HepG2 (cell line): ENCODE results near the gene ACADVL. TPM values are rescaled to one million over a fixed set of nuclear protein-coding genes. Genes with fewer than 3 reads are reported as not detected.

Experiments
- HDAC1 ChIP-seq: sonication (generic); formaldehyde crosslinking; IDR thresholded peaks from 2 replicates; pipeline ENCODE4 v1.5.1; 2020; ENCODE audit warnings: mild to moderate bottlenecking, missing genetic modification reagents
- LCORL ChIP-seq, 2 experiments: fragments of 450-650 bp in 1 of 2; sonication (generic) in 1 of 2; formaldehyde crosslinking in 1 of 2; IDR thresholded peaks; 2 replicates each; pipeline versions ENCODE4 v1.5.0 to v1.6.1; 2017 to 2020; ENCODE audit warnings: antibody characterized with exemption in 1 of 2, missing genetic modification reagents in 1 of 2
- MAZ ChIP-seq, 2 experiments: sonication (generic) in 1 of 2; formaldehyde crosslinking in 1 of 2; IDR thresholded peaks; 2 replicates each; pipeline versions ENCODE4 v1.5.0 to v1.6.1; 2012 to 2020; ENCODE audit warnings: low read depth in 2 of 2, mild to moderate bottlenecking in 2 of 2, borderline replicate concordance in 1 of 2, improper control_type of control experiment in 1 of 2, low read length in 1 of 2, missing genetic modification reagents in 1 of 2, moderate library complexity in 1 of 2
- POLR2G ChIP-seq: fragments of 200-400 bp; formaldehyde crosslinking; IDR thresholded peaks from 2 replicates; pipeline ENCODE4 v1.6.1; 2018; ENCODE audit warnings: mild to moderate bottlenecking, low read depth, low read length, moderate library complexity
- RARG ChIP-seq: sonication (generic); formaldehyde crosslinking; IDR thresholded peaks from 2 replicates; pipeline ENCODE4 v1.4.0; 2020; ENCODE audit warnings: low read depth, mild to moderate bottlenecking, missing genetic modification reagents
- REPIN1 ChIP-seq: sonication (generic); formaldehyde crosslinking; IDR thresholded peaks from 2 replicates; pipeline ENCODE4 v1.8.0; 2022; ENCODE audit warnings: missing genetic modification reagents, low read depth, mild to moderate bottlenecking, borderline replicate concordance
- SAFB2 ChIP-seq: sonication (generic); formaldehyde crosslinking; IDR thresholded peaks from 2 replicates; pipeline ENCODE4 v1.5.1; 2020; ENCODE audit warnings: missing genetic modification reagents, low read depth, mild to moderate bottlenecking, borderline replicate concordance
- SMAD1 ChIP-seq: sonication (generic); formaldehyde crosslinking; IDR thresholded peaks from 2 replicates; pipeline ENCODE4 v1.4.0; 2020; ENCODE audit warnings: missing genetic modification reagents, low read depth, mild to moderate bottlenecking, borderline replicate concordance
- TBL1XR1 ChIP-seq: fragments of 150-350 bp; IDR thresholded peaks from 2 replicates; pipeline ENCODE4 v1.6.1; 2014; ENCODE audit warnings: borderline replicate concordance, low read length; ENCODE audit not compliant: partially characterized antibody
- TCF12 ChIP-seq, 2 experiments: fragments of 450-650 bp in 1 of 2; sonication (generic) in 1 of 2; formaldehyde crosslinking in 1 of 2; IDR thresholded peaks; 2 replicates each; pipeline versions ENCODE4 v1.6.1 to v1.8.0; 2017 to 2022; ENCODE audit warnings: antibody characterized with exemption in 1 of 2, mild to moderate bottlenecking in 1 of 2, missing genetic modification reagents in 1 of 2, moderate library complexity in 1 of 2
- ZFP90 ChIP-seq: sonication (generic); formaldehyde crosslinking; IDR thresholded peaks from 2 replicates; pipeline ENCODE4 v1.8.0; 2022; ENCODE audit warnings: missing genetic modification reagents, mild to moderate bottlenecking, inconsistent platforms, borderline replicate concordance
- ZNF121 ChIP-seq: sonication (generic); formaldehyde crosslinking; IDR thresholded peaks from 2 replicates; pipeline ENCODE4 v1.5.0; 2020; ENCODE audit warnings: mild to moderate bottlenecking, missing genetic modification reagents
- ZNF124 ChIP-seq: sonication (generic); formaldehyde crosslinking; IDR thresholded peaks from 2 replicates; pipeline ENCODE4 v1.4.0; 2020; ENCODE audit warnings: missing genetic modification reagents
- ZNF205 ChIP-seq: IDR thresholded peaks from 2 replicates; pipeline ENCODE4 v1.6.1; 2018; ENCODE audit warnings: missing biosample characterization, missing genetic modification reagents
- ZNF629 ChIP-seq: sonication (generic); formaldehyde crosslinking; conservative IDR thresholded peaks from 2 replicates; pipeline ENCODE4 v1.5.0; 2020; ENCODE audit warnings: missing genetic modification reagents
- ZNF713 ChIP-seq: sonication (generic); formaldehyde crosslinking; IDR thresholded peaks from 2 replicates; pipeline ENCODE4 v1.4.0; 2020; ENCODE audit warnings: mild to moderate bottlenecking, missing genetic modification reagents
- polyA plus RNA-seq, 8 experiments: library from polyadenylated mRNA; depleted of rRNA in 3 of 8; stranded (reverse) in 7 of 8; unstranded in 1 of 8; fragments of >200 nt; fragmentation: Illumina TruSeq in 4 of 8; extraction: Trizol in 4 of 8; gene quantifications; 2 replicates each; pipeline versions ENCODE4 v1.2.1 to v1.2.3, GENCODE V29; 2011 to 2016; ENCODE audit warnings: low read depth in 4 of 8, missing spikeins in 1 of 8, mixed read lengths in 1 of 8; ENCODE audit not compliant: insufficient read depth in 1 of 8
- total RNA-seq, 5 experiments: library from RNA; depleted of rRNA; stranded (reverse); fragments of >200 nt; fragmentation: Illumina TruSeq; extraction: Trizol; gene quantifications; 2 replicates each; pipeline ENCODE4 v1.2.3, GENCODE V29; 2016; ENCODE audit warnings: low read depth in 1 of 5
- TF ChIP-seq, protein P1 (sequence below): sonication (generic); formaldehyde crosslinking; IDR thresholded peaks from 2 replicates; pipeline ENCODE4 v1.5.1; 2020; ENCODE audit warnings: mild to moderate bottlenecking, moderate library complexity, missing genetic modification reagents
- TF ChIP-seq, protein P2 (sequence below): fragments of 450-650 bp; IDR thresholded peaks from 2 replicates; pipeline ENCODE4 v1.6.1; 2016
- TF ChIP-seq, protein P3 (sequence below): IDR thresholded peaks from 2 replicates; pipeline ENCODE4 v1.6.1; 2016
- TF ChIP-seq, protein P4 (sequence below): IDR thresholded peaks from 2 replicates; pipeline ENCODE4 v1.6.1; 2016

ACADVL gene
- total and polyA plus RNA-seq, 2 of the 13 experiments (the other 11 are each of a cell fraction or from before 2014, with no cell fraction given), result 219 to 412 TPM

DNA sequence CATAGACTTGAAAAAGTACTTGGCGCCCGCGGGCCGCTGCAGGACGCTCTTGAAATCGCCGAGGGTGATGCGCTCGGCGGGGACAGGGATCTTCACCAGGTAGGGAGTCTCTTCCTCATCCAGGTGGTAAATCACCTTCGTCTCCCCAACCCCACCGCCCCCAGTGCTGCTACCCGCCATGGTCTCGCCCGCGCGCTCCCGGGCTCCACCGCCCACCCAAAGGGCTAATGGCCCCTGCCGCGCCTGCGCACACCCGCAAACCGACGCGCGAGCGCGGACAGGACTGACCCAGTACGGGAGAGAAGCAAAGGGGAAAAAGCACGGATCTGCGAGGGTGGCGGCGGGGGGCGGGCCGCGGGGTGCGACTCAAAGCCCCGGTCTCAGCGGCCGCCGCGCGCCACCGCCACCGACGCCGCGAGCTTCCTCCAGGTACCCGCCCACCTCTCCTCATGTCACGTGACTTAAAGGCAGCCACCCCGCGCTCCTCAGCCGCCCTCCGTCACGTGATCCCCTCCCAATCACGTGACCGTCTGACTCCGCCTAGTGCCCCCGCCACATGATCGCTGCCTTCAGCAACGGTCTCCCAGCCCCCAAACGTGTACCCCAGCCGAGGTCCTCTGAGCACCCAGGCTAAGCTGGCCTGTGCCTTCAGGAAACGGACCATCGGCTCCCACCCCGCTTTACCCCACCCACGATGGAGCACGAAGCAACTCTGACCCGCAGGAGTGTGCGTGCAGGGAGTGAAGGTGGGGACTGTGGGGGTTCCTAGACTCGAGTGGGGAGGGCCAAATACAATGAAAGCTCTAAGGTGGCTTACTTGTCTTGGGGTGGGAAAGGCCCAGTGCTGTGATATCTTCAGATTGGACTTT lies 14.6 kb downstream of the ACADVL start, which contains the start of gene DVL2 (continued):
- TF ChIP-seq ZNF205 (0 out of 2 replicates have a peak, but pooled peaks have one; percentile 57), ZFP90 (CRISPR knock-in tag) (0 out of 2 replicates have a peak, but pooled peaks have one; percentile 57), RARG (peak; percentile 60; the same call in 1 of the 2 replicates), SAFB2 (CRISPR knock-in tag) (peak; percentile 98), SMAD1 (CRISPR knock-in tag) (0 out of 2 replicates have a peak, but pooled peaks have one; percentile 45), ZNF713 (CRISPR knock-in tag) (peak; percentile 56; the same call in 1 of the 2 replicates), LCORL (IDR thresholded peaks at IDR 0.05) (peak; percentile 91), LCORL (CRISPR knock-in tag; IDR thresholded peaks at IDR 0.05) (no peak; the same call in 1 of the 2 replicates), TCF12 (IDR thresholded peaks at IDR 0.05) (no peak), TCF12 (CRISPR knock-in tag; IDR thresholded peaks at IDR 0.05) (no peak), ZNF121 (CRISPR knock-in tag) (no peak; the same call in 1 of the 2 replicates), ZNF629 (CRISPR knock-in tag) (peak; percentile 40; the same call in 1 of the 2 replicates), TBL1XR1 (peak; percentile 91), MAZ (IDR thresholded peaks at IDR 0.05; ENCODE audit: borderline replicate concordance, low read depth, low read length) (no peak), MAZ (CRISPR knock-in tag; IDR thresholded peaks at IDR 0.05; ENCODE audit: low read depth) (peak; percentile 88), REPIN1 (peak; percentile 81; the same call in 1 of the 2 replicates), HDAC1 (peak; percentile 97), POLR2G (peak; percentile 97), ZNF124 (no peak)
- TF ChIP-seq, protein P1, sequence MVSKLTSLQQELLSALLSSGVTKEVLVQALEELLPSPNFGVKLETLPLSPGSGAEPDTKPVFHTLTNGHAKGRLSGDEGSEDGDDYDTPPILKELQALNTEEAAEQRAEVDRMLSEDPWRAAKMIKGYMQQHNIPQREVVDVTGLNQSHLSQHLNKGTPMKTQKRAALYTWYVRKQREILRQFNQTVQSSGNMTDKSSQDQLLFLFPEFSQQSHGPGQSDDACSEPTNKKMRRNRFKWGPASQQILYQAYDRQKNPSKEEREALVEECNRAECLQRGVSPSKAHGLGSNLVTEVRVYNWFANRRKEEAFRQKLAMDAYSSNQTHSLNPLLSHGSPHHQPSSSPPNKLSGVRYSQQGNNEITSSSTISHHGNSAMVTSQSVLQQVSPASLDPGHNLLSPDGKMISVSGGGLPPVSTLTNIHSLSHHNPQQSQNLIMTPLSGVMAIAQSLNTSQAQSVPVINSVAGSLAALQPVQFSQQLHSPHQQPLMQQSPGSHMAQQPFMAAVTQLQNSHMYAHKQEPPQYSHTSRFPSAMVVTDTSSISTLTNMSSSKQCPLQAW (CRISPR knock-in tag), result peak; percentile 67
- TF ChIP-seq, protein P2, sequence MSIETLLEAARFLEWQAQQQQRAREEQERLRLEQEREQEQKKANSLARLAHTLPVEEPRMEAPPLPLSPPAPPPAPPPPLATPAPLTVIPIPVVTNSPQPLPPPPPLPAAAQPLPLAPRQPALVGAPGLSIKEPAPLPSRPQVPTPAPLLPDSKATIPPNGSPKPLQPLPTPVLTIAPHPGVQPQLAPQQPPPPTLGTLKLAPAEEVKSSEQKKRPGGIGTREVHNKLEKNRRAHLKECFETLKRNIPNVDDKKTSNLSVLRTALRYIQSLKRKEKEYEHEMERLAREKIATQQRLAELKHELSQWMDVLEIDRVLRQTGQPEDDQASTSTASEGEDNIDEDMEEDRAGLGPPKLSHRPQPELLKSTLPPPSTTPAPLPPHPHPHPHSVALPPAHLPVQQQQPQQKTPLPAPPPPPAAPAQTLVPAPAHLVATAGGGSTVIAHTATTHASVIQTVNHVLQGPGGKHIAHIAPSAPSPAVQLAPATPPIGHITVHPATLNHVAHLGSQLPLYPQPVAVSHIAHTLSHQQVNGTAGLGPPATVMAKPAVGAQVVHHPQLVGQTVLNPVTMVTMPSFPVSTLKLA, result peak; percentile 97
- TF ChIP-seq, protein P3, sequence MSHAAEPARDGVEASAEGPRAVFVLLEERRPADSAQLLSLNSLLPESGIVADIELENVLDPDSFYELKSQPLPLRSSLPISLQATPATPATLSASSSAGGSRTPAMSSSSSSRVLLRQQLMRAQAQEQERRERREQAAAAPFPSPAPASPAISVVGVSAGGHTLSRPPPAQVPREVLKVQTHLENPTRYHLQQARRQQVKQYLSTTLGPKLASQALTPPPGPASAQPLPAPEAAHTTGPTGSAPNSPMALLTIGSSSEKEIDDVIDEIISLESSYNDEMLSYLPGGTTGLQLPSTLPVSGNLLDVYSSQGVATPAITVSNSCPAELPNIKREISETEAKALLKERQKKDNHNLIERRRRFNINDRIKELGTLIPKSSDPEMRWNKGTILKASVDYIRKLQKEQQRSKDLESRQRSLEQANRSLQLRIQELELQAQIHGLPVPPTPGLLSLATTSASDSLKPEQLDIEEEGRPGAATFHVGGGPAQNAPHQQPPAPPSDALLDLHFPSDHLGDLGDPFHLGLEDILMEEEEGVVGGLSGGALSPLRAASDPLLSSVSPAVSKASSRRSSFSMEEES (CRISPR knock-in tag), result peak; percentile 99
- TF ChIP-seq, protein P4, sequence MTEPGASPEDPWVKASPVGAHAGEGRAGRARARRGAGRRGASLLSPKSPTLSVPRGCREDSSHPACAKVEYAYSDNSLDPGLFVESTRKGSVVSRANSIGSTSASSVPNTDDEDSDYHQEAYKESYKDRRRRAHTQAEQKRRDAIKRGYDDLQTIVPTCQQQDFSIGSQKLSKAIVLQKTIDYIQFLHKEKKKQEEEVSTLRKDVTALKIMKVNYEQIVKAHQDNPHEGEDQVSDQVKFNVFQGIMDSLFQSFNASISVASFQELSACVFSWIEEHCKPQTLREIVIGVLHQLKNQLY, result peak; percentile 93; the same call in 1 of the 2 replicates
